Activated T-cell treated with anti-CD3 and anti-CD28 coated beads, Interleukin-2, amount 50 U/mL, for 24 hours (primary cell): ENCODE data around the gene TSPAN5.
A peak's percentile ranks its signal among the peaks of the same experiment; 100 is the strongest.

Source experiments
- DNase-seq: peaks from one replicate; pipeline ENCODE4 v3.0.0-alpha.2; 2020
- H3K27ac Mint-ChIP-seq: 2 replicates; pipeline ENCODE4 v1.8.0; 2020; ENCODE audit warnings: mild to moderate bottlenecking, mixed read lengths
- H3K27me3 Mint-ChIP-seq: 2 replicates; pipeline ENCODE4 v1.8.0; 2020; ENCODE audit warnings: mixed read lengths
- H3K36me3 Mint-ChIP-seq: 2 replicates; pipeline ENCODE4 v1.8.0; 2020; ENCODE audit warnings: low read depth, mixed read lengths
- H3K4me1 Mint-ChIP-seq: 2 replicates; pipeline ENCODE4 v1.8.0; 2020; ENCODE audit warnings: low read depth, mixed read lengths
- H3K4me3 Mint-ChIP-seq: 2 replicates; pipeline ENCODE4 v1.8.0; 2020; ENCODE audit warnings: mild to moderate bottlenecking, moderate library complexity, mixed read lengths
- H3K9me3 Mint-ChIP-seq: 2 replicates; pipeline ENCODE4 v1.8.0; 2020; ENCODE audit warnings: mixed read lengths

The TSPAN5 gene

GRCh38 chr4:98585596-98585995, 72.8 kb downstream of the TSPAN5 start:
- Mint-ChIP-seq H3K36me3 (peaks cover 2% of the 10 kb centered on the region), H3K27ac (no peak overlapping the region), H3K9me3 (no peaks in the 10 kb centered on the region), H3K4me3 (no peak overlapping the region), H3K27me3 (no peaks in the 10 kb centered on the region), H3K4me1 (peaks cover 41% of the 10 kb centered on the region)
- no peak for DNase-seq

GRCh38 chr4:98584265-98584664, 74.1 kb downstream of the TSPAN5 start:
- Mint-ChIP-seq H3K27me3 (no peaks in the 10 kb centered on the region), H3K4me3 (no peak overlapping the region), H3K36me3 (peaks cover 2% of the 10 kb centered on the region), H3K4me1 (peaks cover 45% of the 10 kb centered on the region), H3K9me3 (no peaks in the 10 kb centered on the region), H3K27ac (no peak overlapping the region)
- DNase-seq, result no peak

- Mint-ChIP-seq H3K27ac (no peak overlapping the region), H3K27me3 (no peaks in the 10 kb centered on the region), H3K4me1 (peaks cover 53% of the 10 kb centered on the region), H3K9me3 (no peaks in the 10 kb centered on the region), H3K36me3 (peaks cover 2% of the 10 kb centered on the region), H3K4me3 (no peak overlapping the region)
- no peak for DNase-seq
These were observed 75.1 kb downstream of the TSPAN5 start for GRCh38 chr4:98583265-98583664.

- no peaks in the 10 kb centered on the region for H3K9me3 Mint-ChIP-seq
- no peak overlapping the region for H3K4me3 Mint-ChIP-seq
- H3K4me1 Mint-ChIP-seq, result peaks cover 60% of the 10 kb centered on the region
- no peak for DNase-seq
- peaks cover 6% of the 10 kb centered on the region for H3K36me3 Mint-ChIP-seq
- H3K27ac Mint-ChIP-seq, result no peak overlapping the region
- H3K27me3 Mint-ChIP-seq, result no peaks in the 10 kb centered on the region
These were observed 77.3 kb downstream of the TSPAN5 start for GRCh38 chr4:98581126-98581525.

GRCh38 chr4:98577956-98578355, 80.5 kb downstream of the TSPAN5 start:
- no peaks in the 10 kb centered on the region for H3K27me3 Mint-ChIP-seq
- H3K9me3 Mint-ChIP-seq, result no peaks in the 10 kb centered on the region
- H3K36me3 Mint-ChIP-seq, result peaks cover 28% of the 10 kb centered on the region
- peaks cover 50% of the 10 kb centered on the region for H3K4me1 Mint-ChIP-seq
- DNase-seq, result no peak
- no peak overlapping the region for H3K4me3 Mint-ChIP-seq
- no peak overlapping the region for H3K27ac Mint-ChIP-seq

GRCh38 chr4:98574816-98575215, 83.6 kb downstream of the TSPAN5 start:
- DNase-seq, result no peak
- no peaks in the 10 kb centered on the region for H3K9me3 Mint-ChIP-seq
- no peak overlapping the region for H3K27ac Mint-ChIP-seq
- no peaks in the 10 kb centered on the region for H3K27me3 Mint-ChIP-seq
- H3K4me1 Mint-ChIP-seq, result peaks cover 51% of the 10 kb centered on the region
- H3K4me3 Mint-ChIP-seq, result no peak overlapping the region
- peaks cover 28% of the 10 kb centered on the region for H3K36me3 Mint-ChIP-seq

GRCh38 chr4:98573791-98574190, 84.6 kb downstream of the TSPAN5 start:
- no peak for DNase-seq
- H3K4me3 Mint-ChIP-seq, result no peak overlapping the region
- peaks cover 28% of the 10 kb centered on the region for H3K36me3 Mint-ChIP-seq
- peaks cover 53% of the 10 kb centered on the region for H3K4me1 Mint-ChIP-seq
- H3K27me3 Mint-ChIP-seq, result no peaks in the 10 kb centered on the region
- H3K9me3 Mint-ChIP-seq, result no peaks in the 10 kb centered on the region
- no peak overlapping the region for H3K27ac Mint-ChIP-seq

- Mint-ChIP-seq H3K9me3 (no peaks in the 10 kb centered on the region), H3K4me1 (peaks cover 44% of the 10 kb centered on the region), H3K27me3 (no peaks in the 10 kb centered on the region), H3K36me3 (peaks cover 30% of the 10 kb centered on the region), H3K4me3 (no peak overlapping the region), H3K27ac (no peak overlapping the region)
- no peak for DNase-seq
These were observed 85.7 kb downstream of the TSPAN5 start for GRCh38 chr4:98572697-98573096.

- Mint-ChIP-seq H3K4me1 (peaks cover 44% of the 10 kb centered on the region), H3K36me3 (peaks cover 35% of the 10 kb centered on the region), H3K27me3 (no peaks in the 10 kb centered on the region), H3K27ac (peak overlapping the region; percentile 88), H3K9me3 (no peaks in the 10 kb centered on the region), H3K4me3 (no peak overlapping the region)
- DNase-seq, result no peak
These were observed 87.1 kb downstream of the TSPAN5 start for GRCh38 chr4:98571161-98571786.

- H3K4me1 Mint-ChIP-seq, result peaks cover 52% of the 10 kb centered on the region
- no peak overlapping the region for H3K4me3 Mint-ChIP-seq
- H3K27ac Mint-ChIP-seq, result peak overlapping the region; percentile 88
- peaks cover 30% of the 10 kb centered on the region for H3K36me3 Mint-ChIP-seq
- H3K27me3 Mint-ChIP-seq, result no peaks in the 10 kb centered on the region
- no peaks in the 10 kb centered on the region for H3K9me3 Mint-ChIP-seq
- DNase-seq, result no peak
These were observed 88.1 kb downstream of the TSPAN5 start for GRCh38 chr4:98570151-98570797.

- peaks cover 53% of the 10 kb centered on the region for H3K4me1 Mint-ChIP-seq
- H3K27me3 Mint-ChIP-seq, result no peaks in the 10 kb centered on the region
- H3K4me3 Mint-ChIP-seq, result no peak overlapping the region
- H3K9me3 Mint-ChIP-seq, result no peaks in the 10 kb centered on the region
- peaks cover 21% of the 10 kb centered on the region for H3K36me3 Mint-ChIP-seq
- no peak overlapping the region for H3K27ac Mint-ChIP-seq
- no peak for DNase-seq
These were observed 89.3 kb downstream of the TSPAN5 start for GRCh38 chr4:98568941-98569663.

GRCh38 chr4:98567611-98568010, 90.8 kb downstream of the TSPAN5 start:
- no peaks in the 10 kb centered on the region for H3K9me3 Mint-ChIP-seq
- no peak for DNase-seq
- no peak overlapping the region for H3K4me3 Mint-ChIP-seq
- no peaks in the 10 kb centered on the region for H3K27me3 Mint-ChIP-seq
- H3K36me3 Mint-ChIP-seq, result peaks cover 13% of the 10 kb centered on the region
- H3K4me1 Mint-ChIP-seq, result peaks cover 50% of the 10 kb centered on the region
- no peak overlapping the region for H3K27ac Mint-ChIP-seq

- Mint-ChIP-seq H3K4me3 (no peak overlapping the region), H3K27me3 (no peaks in the 10 kb centered on the region)
These were observed 91.9 kb downstream of the TSPAN5 start for GRCh38 chr4:98566361-98567008.

GRCh38 chr4:98565681-98566301, 92.6 kb downstream of the TSPAN5 start:
- Mint-ChIP-seq H3K4me3 (no peak overlapping the region), H3K27me3 (no peaks in the 10 kb centered on the region), H3K4me1 (peaks cover 36% of the 10 kb centered on the region), H3K27ac (no peak overlapping the region), H3K9me3 (no peaks in the 10 kb centered on the region), H3K36me3 (peaks cover 13% of the 10 kb centered on the region)
- DNase-seq, result no peak

More at GRCh38 chr4:98566361-98567008, 91.9 kb downstream of the TSPAN5 start:
- Mint-ChIP-seq H3K9me3 (no peaks in the 10 kb centered on the region), H3K27ac (no peak overlapping the region), H3K4me1 (peaks cover 42% of the 10 kb centered on the region), H3K36me3 (peaks cover 15% of the 10 kb centered on the region)
- DNase-seq, result no peak
